NCI-H345 treated with DMSO at 0.1 percent for 48 hours (cell line): ENCODE results near the gene SNAP91.
A peak's percentile ranks its signal among the peaks of the same experiment; 100 is the strongest.
"Not testable (repeated sequence)": the region's sequence is repeated elsewhere in the genome, so short reads cannot be mapped to it uniquely, and the experiment has no call there.

Experiments
- DNase-seq: peaks from one replicate; lab custom pipeline; 2025; ENCODE audit not compliant: unreplicated experiment; lab: John Stamatoyannopoulos, UW

SNAP91 gene

DNA sequence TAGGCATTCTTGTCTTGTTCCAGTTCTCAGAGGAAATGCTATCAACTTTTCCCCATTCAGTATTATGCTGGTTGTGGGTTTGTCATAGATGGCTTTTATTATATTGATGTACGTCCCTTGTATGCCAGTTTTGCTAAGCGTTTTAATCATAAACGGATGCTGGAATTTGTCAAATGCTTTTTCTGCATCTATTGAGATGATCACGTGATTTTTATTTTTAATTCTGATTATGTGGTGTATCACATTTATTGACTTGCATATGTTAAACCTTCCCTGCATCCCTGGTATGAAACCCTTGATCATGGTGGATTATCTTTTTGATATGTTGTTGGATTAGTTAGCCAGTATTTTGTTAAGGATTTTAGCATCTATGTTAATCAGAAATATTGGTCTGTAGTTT lies 79.0 kb downstream of the SNAP91 start:
- not testable (repeated sequence) for DNase-seq

DNA sequence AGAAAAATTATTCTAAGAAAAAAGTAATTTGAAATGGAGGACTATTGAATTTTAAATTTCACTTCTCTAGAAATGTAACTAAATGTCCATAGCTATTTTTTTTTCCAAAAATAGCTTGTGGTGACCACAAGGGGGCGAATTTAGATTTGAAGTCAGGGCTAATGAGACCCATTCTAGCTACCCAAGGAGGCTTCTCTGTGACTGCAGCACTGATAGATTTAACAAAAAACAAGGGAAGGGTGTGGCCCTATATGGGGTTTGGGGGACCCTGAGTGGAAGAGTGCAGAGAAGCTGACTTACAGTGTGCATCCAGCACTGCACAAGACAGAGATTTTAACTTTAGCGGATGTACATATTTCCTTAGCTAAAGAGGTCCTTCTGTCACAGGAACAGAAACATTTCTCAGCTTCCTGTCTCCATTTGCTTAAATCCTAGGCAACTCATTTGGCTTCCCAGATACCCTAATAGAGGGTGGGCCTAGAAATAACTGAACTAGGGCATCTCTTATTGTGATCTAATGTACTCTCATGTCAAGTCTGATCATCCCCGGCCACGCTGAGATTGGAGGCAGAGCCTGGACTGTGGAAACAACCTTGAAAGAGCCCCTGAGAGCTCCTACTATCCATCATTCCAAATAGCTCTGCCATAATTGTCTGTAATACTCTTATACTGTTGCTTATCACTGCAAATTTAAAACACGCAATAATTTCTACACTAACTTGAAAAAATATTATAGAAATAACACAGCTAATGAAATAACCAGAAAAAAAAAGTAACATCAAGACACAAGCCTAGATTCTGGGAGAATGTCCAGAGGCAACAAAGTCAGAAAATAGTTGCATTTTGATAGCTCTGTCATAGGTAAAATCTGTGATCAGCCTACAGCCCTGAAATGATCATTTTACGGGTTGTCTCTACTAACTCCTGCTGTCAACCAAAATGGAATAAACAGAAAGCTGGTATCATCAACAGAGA lies 93.6 kb downstream of the SNAP91 start:
- peak; percentile 20 for DNase-seq

DNA sequence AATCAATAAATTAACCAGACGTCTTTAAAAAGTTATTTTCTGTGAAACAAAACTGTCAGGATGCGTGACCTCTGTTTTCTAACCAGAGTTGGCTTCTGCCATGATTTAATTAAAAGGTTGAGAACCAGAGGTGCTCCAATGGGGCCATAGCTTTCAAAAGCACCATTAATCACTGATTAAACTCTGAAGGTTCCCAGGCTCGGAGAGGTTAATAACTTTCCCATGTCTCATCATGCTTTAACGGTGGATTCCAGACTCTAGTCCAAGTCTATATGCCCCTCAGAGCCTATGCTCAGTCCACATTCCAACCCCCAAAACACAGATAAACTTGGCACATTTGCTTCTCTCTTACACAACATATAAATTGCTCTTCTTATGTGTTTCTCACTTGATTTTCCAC lies 95.5 kb downstream of the SNAP91 start:
- DNase-seq, result no peak

DNA sequence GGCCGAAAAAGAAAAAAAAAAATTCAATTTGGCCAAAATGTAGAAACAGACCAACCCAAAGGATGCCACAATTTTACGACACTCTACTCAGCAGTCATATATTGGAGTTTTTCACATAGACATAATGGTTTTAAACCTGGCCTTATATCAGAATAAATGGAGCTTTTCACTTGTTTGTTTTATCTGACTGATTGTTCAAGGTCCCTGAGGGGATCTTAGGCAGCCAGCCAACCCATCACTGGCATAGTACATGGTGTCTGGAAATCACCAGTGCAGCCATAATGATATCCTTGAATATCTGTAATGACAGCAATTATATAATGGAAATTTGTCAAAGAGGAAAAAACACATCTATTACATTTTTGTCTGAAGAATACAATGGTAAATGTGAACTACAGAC lies 99.7 kb downstream of the SNAP91 start:
- peak; percentile 21 for DNase-seq

DNA sequence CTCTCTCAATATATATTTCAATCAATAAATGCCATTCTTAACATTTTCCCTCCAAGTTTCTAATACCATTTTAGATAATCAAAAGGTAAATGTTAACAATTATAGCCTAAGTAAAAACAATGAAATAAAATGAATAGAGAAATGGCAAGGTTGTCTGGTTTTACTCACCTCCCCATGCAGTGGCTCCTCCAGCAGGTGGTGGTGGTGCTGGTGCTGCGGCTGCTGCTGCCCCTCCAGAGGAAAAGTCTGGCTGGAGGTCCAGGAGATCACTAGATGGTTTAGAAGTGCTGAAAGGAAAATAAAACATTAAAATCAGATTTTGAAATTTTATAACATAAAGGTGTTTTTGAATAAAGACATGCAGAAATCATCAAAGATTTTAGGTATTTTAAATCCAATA lies 103.4 kb downstream of the SNAP91 start:
- DNase-seq, result no peak

DNA sequence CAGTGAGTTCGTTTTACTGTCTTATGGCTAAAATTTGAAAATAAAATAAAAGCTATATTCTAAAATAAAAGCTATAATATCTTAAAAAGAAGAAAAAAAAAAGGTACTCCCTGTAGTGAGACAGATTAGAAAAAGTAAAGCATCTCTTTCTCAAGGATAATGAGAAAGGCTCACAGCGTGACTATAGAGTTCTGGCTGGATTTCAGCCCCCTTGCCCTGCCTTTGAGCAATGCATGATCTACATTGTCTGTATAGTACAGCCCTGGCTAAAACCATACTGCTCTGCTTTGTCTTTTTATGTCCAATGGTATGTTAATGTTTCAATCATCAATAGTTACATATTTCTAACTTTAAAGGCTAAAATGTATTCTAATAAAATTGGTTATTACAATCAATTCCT lies 105.3 kb downstream of the SNAP91 start:
- no peak for DNase-seq

DNA sequence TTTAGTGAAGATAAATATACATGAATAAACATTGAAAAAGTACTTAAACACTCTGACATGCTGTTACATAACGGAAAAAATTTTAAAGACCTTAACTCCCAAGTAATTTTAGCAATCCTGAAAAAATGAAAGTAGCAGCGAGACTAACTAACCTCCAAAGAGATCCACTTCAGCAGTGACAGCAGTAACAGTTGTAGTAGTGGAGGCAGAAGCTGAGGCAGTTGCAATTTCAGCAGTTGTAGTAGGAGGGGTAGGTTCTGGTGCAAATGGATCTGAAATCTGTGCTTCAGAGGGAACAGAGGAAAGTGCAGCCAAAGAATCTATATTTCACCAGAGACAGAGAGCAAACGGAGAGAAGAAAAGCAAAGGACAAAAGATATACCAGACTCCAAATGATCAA lies 107.8 kb downstream of the SNAP91 start:
- DNase-seq, result no peak

DNA sequence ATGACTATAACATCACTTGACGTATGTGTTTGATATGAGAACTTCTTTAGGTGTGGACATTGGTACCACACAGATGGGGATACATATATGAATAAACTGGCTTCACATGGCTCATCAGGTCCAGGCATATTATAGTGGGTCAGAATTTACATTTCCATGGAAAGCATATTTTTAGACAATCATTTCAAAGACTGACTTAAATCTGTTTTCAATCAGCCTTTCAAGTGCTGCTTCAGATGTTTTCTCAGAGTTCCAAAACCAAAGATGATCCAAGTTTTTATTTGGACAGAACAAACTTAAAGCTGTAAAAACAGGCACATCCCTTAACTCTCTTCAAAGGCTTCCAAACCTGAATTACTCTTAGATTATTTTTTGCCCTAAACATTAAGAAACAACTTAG lies 108.4 kb downstream of the SNAP91 start:
- DNase-seq, result no peak

DNA sequence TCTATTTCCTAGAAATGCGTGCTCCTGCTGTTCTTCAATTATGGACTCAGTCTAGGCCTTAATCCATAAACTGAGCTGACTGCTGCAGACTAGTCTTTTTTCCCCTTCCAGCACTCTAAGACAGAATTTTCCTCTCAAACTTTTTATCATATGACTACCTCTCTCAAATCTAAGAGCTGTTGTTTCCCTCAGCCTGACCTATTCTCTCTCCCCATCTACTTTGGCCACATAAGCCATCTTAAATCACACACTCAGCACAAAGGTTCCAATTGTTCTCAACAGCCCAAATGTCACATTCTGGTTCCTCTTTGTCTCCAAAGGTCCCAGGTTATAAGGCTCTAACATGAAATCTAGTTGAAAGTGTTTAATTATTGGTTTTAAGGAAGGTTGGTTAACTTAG lies 111.4 kb downstream of the SNAP91 start:
- no peak for DNase-seq

DNA sequence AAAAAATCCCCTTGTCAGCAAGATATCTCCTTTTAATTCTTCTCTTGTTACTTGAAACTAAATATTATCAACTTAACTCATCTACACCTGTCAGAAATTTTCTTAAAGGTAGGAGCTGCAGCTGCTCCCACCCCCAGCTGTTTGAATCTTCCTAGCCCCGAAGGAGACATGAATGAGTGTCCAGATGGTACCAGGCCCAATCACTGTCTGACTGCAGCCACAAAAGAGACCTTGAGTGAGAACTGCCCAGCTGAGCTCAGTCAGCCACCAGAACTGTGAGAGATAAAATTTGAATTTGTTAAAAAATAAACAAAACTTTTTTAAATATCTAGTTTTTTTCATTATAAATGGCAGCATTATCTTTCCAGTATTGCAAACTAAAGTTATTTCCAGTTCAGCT lies 111.8 kb downstream of the SNAP91 start:
- DNase-seq, result no peak

DNA sequence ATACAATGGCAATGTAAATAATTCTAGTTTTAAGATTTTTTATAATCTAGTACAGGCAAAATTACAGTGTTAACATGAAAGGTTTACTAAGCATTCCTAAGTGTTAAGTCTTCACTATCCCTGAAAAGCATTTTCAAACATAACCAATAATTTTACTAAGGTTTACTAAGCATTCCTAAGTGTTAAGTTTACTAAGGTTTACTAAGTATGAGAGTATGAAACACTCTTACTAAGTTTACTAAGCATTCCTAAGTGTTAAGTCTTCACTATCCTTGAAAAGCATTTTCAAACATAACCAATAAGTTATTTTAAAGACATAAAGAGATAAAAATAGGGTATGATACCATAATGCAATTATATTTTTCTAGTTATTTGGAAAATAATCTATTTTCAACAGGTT lies 114.0 kb downstream of the SNAP91 start:
- no peak for DNase-seq

DNA sequence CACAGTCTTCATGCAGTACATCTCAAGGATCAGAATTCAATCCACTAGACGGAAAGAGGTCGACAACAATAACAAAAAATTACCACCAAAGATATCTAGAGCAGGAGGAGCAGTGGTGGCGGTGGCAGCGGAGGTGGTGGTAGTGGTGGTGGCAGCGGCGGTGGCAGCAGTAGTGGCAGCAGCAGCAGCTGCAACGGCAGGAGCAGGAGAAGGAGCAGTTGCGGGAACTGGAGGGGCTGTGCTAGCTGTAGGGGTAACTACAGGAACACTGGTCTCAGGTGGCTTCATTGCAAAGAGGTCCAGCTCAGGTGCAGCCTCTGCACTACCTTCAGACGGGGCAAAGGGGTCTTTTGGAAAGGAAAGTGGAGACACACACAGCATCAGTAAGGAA lies 115.5 kb downstream of the SNAP91 start:
- no peak for DNase-seq

DNA sequence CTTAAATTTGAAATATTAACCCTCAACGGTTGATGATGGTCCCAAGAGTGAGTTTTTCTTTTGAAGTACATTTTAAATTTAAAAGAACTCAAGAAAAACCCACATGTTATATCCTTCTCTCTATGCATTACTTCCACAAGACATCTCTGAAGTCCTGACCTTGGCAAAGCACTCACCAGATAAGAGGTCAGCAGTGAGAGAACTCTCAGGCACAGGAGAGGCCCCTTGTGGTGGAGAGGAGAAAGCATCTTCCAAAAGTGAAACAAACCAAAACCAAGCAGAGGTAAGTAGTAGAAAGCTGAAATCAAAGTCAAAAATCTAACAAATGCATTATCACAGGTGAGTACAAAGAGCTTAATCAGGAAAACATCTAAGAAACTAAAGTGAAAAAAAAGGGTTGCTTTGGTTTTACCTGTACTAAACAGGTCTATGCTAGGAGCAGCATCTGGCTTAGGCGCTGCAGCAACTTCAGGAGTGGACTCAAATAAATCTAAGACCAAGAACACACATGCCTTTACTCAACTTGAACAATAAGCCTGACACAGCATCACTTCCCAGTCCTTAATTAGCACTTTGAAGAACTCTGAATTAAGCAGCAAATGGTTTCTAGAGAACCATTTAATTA lies 116.0 kb downstream of the SNAP91 start:
- DNase-seq, result no peak

DNA sequence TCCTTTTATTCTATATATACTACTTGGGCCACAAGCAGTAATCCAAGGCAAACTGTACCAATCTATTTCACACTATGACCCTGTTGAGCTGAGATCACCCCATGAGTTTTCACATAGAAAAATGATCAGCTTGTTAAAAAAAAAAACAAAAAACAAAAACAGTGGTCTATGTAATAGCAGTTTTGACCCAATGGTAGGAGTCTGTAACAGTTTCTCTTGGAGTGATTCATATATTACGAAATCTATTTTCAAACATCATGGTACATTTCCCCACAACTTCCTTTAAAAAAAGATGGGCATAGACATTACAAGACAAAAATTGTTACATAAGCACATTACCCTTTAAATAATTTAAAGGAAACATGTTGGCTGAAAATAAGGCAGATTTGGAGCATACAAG lies 118.5 kb downstream of the SNAP91 start:
- no peak for DNase-seq

DNA sequence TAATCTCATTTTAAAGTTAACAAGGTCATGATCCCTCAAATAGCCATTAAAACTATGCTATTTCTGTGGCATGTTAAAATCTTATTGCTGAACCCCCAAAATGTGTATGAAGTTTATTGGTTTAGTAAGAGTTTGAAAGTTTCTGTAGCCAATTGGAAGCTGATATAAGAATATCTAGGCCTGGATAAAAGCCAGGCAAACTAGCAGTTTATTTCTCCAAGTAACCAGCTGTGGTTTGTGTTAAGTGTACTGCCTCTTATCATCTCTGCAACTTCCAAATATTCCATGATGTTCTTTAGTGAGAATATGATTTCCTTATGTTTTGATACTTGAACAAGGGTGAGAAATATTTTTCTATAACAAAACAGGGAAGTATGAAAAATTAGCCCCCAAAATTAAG lies 119.8 kb downstream of the SNAP91 start:
- DNase-seq, result no peak

DNA sequence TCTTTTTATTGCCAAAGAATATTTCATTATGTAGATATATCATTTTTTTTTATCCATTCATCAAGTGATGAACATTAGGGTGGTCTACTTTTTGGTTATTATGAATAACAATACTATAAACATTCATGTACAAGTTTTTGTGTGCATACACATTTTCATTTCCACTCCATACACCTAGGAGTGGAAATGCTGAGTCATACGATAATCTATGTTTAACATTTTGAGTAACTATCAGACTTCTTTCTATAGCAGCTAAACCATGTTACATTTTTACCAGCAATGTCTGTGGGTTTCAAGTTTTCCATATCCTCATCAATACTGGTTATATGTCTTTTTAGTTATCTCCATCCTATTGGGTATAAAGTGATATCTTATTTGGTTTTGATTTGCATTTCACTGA lies 130.8 kb downstream of the SNAP91 start:
- no peak for DNase-seq

DNA sequence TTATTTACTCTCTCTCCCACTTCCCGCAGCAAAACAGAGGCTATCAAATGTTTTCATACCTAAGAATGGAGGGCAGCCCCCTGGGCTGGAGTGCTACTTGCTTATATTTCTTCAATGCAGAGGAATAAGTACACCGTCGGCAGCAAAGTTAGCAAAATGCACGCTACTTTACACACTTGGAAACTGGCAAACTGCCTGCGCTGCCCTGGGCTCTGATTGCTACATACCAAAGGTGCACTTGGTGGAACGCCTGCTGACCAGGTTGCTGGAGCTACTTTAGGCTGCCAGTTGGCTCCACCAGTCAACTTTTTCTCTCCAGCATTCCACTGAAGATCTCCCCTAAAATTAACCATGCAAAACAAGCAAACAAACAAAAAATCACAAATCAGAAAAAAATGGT lies 134.1 kb downstream of the SNAP91 start:
- no peak for DNase-seq

DNA sequence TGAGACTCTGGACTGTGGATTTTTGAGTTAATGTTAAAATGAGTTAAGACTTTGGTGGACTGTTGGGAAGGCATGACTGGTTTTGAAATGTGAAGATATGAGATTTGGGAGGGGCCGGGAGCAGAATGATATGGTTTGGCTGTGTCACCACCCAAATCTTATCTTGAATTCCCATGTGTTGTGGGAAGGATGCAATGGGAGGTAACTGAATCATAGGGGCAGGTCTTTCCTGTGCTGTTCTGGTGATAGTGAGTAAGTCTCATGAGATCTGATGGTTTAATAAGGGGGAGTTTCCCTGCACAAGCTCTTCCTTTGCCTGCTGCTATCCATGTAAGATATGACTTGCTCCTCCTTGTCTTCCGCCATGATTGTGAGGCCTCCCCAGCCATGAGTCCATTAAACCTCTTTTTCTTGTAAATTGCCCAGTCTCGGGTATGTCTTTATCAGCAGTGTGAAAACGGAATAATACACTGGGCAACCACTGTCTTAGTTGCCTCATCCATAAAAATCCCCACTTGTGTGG lies 137.2 kb downstream of the SNAP91 start:
- DNase-seq, result not testable (repeated sequence)

DNA sequence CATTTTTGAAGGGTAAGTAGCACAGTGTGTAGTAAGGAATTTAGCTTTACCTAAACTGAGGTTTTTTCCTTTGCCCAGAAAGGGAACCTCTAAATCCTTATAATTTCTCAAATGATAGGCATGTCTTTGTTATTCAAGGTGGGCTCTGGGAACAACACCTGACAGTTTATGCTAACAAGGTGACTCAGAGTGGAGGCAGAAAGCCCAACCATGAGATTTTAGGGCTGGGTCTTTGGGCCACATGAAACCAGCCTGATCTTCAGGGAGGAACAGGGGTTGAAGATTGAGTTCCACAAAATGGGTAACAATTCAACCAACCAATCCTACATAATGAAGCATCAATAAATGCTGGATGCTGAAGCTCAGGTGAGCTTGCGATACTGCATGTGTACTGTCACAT lies 149.9 kb downstream of the SNAP91 start:
- no peak for DNase-seq

DNA sequence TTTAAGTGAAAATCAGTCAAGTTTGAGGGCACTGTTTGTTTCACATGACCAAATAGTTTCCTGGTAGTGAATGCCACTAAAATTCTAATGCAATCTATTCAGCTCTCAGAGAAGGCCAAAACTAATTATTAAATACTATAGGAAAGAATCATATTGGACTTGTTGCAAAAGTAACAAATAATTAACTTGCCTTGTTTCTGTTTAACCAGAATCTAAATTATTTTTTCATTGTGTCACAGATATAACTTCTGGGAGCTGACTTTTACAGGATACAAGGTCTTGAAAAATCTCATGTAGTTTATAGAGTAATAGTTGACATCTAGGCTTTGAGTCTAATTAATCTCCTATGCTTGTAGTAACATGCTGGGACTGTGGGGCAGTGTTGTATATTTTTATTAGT lies 152.0 kb downstream of the SNAP91 start:
- no peak for DNase-seq

DNA sequence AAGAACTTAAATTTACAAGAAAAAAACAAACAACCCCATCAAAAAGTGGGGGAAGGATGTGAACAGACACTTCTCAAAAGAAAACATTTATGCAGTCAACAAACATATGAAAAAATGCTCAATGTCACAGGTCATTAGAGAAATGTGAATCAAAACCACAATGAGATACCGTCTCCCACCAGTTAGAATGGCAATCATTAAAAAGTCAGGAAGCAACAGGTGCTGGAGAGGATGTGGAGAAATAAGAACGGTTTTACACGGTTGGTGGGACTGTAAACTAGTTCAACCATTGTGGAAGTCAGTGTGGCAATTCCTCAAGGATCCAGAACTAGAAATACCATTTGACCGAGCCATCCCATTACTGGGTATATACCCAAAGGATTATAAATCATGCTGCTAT lies 157.2 kb downstream of the SNAP91 start:
- not testable (repeated sequence) for DNase-seq

DNA sequence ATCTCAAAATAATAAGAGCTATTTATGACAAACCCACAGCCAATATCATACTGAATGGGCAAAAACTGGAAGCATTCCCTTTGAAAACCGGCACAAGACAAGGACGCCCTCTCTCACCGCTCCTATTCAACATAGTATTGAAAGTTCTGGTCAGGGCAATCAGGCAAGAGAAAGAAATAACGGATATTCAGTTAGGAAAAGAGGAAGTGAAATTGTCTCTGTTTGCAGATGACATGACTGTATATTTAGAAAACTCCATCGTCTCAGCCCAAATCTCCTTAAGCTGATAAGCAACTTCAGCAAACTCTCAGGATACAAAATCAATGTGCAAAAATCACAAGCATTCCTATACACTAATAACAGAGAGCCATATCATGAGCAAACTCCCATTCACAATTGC lies 158.4 kb downstream of the SNAP91 start:
- DNase-seq, result not testable (repeated sequence)
